ENCODE measurements around the gene KCNQ1. TPM values are rescaled to one million over a fixed set of nuclear protein-coding genes. Genes with fewer than 3 reads are reported as not detected.

The KCNQ1 gene
- total and polyA plus RNA-seq, 2 experiments from 2014 or later, result not detected

DNA sequence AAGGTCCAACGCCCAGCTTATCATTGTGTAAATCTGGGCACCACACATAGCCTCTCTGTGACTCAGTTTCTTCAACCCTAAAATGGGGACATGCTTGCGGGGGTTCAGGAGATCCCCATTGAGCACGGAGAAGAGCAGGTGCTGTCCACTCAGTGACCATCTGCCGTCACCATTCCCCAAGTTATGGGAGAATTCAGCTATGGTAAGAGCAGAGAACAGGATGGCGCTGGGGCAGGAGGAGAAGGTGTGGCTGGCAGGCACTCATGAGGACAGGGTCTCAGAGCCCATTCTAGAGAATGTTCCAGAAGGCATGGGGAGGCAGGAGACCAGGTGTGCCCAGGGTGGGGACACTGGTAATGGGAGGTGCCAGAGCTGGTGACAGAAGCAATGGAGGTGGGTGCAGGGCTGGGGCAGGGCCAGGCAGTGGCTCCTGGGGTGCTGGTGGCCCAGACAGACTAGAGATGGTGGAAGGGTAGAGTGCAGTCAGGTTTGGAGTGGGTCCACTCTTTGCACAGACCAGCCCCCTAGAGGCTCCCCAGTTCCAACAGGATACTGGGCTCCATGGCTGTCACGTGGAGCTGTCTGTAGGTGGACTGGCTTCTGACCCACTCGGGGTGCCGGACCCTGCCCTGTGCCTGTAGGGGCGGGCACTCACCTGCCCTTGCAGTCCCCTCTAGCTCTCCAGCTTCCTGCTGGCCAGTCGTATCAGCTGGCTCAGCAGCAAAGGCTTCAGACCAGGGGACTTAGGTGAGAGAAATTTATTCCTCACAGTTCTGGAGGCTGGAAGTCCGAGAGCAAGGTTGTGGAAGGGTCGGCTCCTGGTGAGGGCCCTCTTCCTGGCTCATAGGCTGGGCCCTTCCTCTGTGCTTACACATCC is 356.1 kb downstream of the KCNQ1 start:
- no peaks in the 10 kb centered on the region for H3K9me2 ChIP-seq (ENCODE audit: insufficient read depth)
- in situ Hi-C loops (cut with MboI), result no loop called here
- no peak for DNase-seq
- no peaks in the 10 kb centered on the region for H4K20me1 ChIP-seq (ENCODE audit: insufficient read depth)
- no peaks in the 10 kb centered on the region for H3F3A ChIP-seq (ENCODE audit: insufficient read depth)
- H3K27me3 ChIP-seq (replicated peaks; ENCODE audit: insufficient read depth), result peaks cover 20% of the 10 kb centered on the region
- H3K79me2 ChIP-seq (ENCODE audit: insufficient read depth), result no peaks in the 10 kb centered on the region
- no peak overlapping the region for H3K4me3 ChIP-seq
- H3K4me2 ChIP-seq (ENCODE audit: unreplicated experiment), result no peak overlapping the region
- H3K9me3 ChIP-seq (ENCODE audit: low read depth), result no peaks in the 10 kb centered on the region
- no peak for TF ChIP-seq EZH2 (IDR thresholded peaks at IDR 0.05; ENCODE audit: insufficient read depth, poor library complexity, severe bottlenecking)
- TF ChIP-seq EZH2phosphoT487 (IDR thresholded peaks at IDR 0.05; ENCODE audit: insufficient read depth, low read depth), result no peak
- 82% methylated on average over 12 of the region's 12 CpGs for WGBS, 2 experiments (ENCODE audit: low coverage in 1 of 2, low lambda C conversion rate in 2 of 2, missing lambda C conversion rate in 2 of 2)
- no peak overlapping the region for H3K27ac ChIP-seq
- no peak overlapping the region for H3K9ac ChIP-seq
- no peaks in the 10 kb centered on the region for H3K36me3 ChIP-seq (ENCODE audit: low read depth)
- H2AFZ ChIP-seq, result no peak overlapping the region
- no peaks in the 10 kb centered on the region for H3K4me1 ChIP-seq (ENCODE audit: insufficient read depth)

DNA sequence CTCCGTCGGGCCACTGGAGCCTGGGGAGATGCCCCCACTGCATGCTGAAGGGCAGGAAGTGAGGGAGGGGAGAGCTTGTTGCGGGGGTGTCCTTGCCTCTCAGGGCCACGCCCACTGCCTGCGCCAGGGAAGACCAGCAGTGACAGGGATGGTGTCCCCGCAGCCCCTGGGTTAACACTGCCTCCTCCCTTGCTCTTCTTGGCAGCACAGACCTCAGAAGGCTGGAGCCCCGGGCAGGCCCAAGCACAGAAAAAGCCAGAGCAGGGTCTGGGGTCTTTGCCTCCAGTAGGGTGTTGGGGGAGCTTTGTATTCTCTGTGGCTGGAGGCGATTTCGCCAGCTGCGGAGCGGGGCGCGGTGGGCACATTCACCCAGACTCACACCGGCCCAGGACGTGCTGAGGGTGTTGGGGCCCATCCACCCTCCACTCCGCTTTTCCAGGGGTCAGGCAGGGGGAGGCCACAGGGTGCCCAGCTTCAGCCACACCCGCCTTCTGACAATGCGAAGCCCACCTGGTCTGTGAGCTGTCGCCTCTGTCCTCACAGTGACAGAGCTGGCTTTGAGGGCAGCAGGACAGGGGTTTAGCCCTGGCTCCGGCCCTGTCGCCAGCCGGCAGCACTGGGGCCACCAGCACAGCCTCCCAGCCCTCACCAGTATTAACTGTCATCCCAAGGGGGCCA is 357.0 kb downstream of the KCNQ1 start:
- Histone ChIP-seq H3K4me1 (ENCODE audit: insufficient read depth) (no peaks in the 10 kb centered on the region), H3K79me2 (ENCODE audit: insufficient read depth) (no peaks in the 10 kb centered on the region), H3K9me2 (ENCODE audit: insufficient read depth) (no peaks in the 10 kb centered on the region), H3K9me3 (ENCODE audit: low read depth) (no peaks in the 10 kb centered on the region), H4K20me1 (ENCODE audit: insufficient read depth) (no peaks in the 10 kb centered on the region), H3K4me2 (ENCODE audit: unreplicated experiment) (no peak overlapping the region), H2AFZ (no peak overlapping the region), H3K9ac (no peak overlapping the region), H3K27ac (no peak overlapping the region), H3K36me3 (ENCODE audit: low read depth) (no peaks in the 10 kb centered on the region), H3K4me3 (no peak overlapping the region), H3F3A (ENCODE audit: insufficient read depth) (no peaks in the 10 kb centered on the region), H3K27me3 (replicated peaks; ENCODE audit: insufficient read depth) (peaks cover 25% of the 10 kb centered on the region)
- no peak for TF ChIP-seq EZH2phosphoT487 (IDR thresholded peaks at IDR 0.05; ENCODE audit: insufficient read depth, low read depth)
- in situ Hi-C loops (cut with MboI), result no loop called here
- WGBS, 2 experiments (ENCODE audit: low coverage in 1 of 2, low lambda C conversion rate in 2 of 2, missing lambda C conversion rate in 2 of 2), result 74 to 78% methylated on average over 21 of the region's 22 CpGs
- no peak for DNase-seq

GRCh38 chr11:2802389-2803185 is 357.8 kb downstream of the KCNQ1 start:
- no peaks in the 10 kb centered on the region for H3K9me2 ChIP-seq (ENCODE audit: insufficient read depth)
- H3K4me1 ChIP-seq (ENCODE audit: insufficient read depth), result no peaks in the 10 kb centered on the region
- no peaks in the 10 kb centered on the region for H3K36me3 ChIP-seq (ENCODE audit: low read depth)
- no peak overlapping the region for H3K27ac ChIP-seq
- no peak overlapping the region for H3K9ac ChIP-seq
- TF ChIP-seq EZH2 (IDR thresholded peaks at IDR 0.05; ENCODE audit: insufficient read depth, poor library complexity, severe bottlenecking) (no peak), EZH2phosphoT487 (IDR thresholded peaks at IDR 0.05; ENCODE audit: insufficient read depth, low read depth) (no peak)
- H3K27me3 ChIP-seq (replicated peaks; ENCODE audit: insufficient read depth), result peaks cover 26% of the 10 kb centered on the region
- no peak overlapping the region for H3K4me2 ChIP-seq (ENCODE audit: unreplicated experiment)
- H3F3A ChIP-seq (ENCODE audit: insufficient read depth), result no peaks in the 10 kb centered on the region
- no peaks in the 10 kb centered on the region for H4K20me1 ChIP-seq (ENCODE audit: insufficient read depth)
- in situ Hi-C loops (cut with MboI), result no loop called here
- no peaks in the 10 kb centered on the region for H3K9me3 ChIP-seq (ENCODE audit: low read depth)
- no peak overlapping the region for H3K4me3 ChIP-seq
- DNase-seq, result no peak
- H3K79me2 ChIP-seq (ENCODE audit: insufficient read depth), result no peaks in the 10 kb centered on the region
- WGBS, 2 experiments (ENCODE audit: low coverage in 1 of 2, low lambda C conversion rate in 2 of 2, missing lambda C conversion rate in 2 of 2), result 72 to 76% methylated on average over 17 of the region's 18 CpGs
- no peak overlapping the region for H2AFZ ChIP-seq
